ENCODE measurements around the gene DBF4B.

DNA sequence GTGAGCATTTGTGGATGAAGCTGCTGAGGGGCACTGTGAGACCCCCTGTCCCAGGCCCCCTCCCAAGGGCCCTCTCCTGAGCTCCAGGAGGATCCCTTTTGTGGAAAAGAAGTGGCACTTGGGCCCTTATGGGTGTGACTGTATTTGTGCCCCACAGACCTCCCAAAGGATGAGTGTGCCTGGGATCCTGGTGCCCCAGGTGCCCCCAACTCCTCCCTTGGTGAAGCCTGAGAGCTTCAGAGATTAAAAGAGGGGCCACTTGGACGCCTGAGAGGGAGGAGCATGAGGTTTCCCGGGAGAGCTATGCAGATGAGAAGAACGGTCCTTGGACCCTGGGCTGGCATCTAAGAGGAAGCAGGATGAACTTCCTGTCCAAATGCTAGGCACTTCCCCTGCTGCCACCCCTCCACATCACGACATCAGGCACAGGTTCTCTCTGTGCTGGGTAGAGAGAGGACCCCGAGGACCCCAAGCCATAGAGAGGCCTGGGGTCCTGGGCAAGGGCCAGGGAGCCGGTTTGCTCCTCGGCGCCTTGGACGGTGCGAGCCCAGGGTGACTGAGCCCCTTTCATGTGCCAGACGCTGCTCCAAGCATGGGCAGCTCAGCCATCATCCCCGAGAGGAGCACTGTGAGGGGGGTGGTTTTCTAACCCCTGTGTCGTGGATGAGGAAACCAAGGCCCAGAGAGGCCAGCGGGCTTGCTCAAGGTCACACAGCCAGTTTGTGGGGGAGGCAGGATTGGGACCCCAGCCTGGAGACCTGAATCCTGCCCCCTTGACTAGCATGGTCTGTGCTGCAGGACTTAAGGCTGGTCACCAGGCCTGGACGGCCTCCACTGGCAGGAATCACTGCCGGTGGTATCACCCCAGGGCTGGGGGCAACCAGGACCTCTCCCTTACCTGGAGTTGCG, 44.7 kb downstream of the DBF4B start:
- TF ChIP-seq EZH2phosphoT487 (IDR thresholded peaks at IDR 0.05), result no peak
- TF ChIP-seq, protein P1, sequence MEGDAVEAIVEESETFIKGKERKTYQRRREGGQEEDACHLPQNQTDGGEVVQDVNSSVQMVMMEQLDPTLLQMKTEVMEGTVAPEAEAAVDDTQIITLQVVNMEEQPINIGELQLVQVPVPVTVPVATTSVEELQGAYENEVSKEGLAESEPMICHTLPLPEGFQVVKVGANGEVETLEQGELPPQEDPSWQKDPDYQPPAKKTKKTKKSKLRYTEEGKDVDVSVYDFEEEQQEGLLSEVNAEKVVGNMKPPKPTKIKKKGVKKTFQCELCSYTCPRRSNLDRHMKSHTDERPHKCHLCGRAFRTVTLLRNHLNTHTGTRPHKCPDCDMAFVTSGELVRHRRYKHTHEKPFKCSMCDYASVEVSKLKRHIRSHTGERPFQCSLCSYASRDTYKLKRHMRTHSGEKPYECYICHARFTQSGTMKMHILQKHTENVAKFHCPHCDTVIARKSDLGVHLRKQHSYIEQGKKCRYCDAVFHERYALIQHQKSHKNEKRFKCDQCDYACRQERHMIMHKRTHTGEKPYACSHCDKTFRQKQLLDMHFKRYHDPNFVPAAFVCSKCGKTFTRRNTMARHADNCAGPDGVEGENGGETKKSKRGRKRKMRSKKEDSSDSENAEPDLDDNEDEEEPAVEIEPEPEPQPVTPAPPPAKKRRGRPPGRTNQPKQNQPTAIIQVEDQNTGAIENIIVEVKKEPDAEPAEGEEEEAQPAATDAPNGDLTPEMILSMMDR (IDR thresholded peaks at IDR 0.05), result no peak

Data from neural progenitor cell (in vitro differentiated cells).